ENCODE data around the gene SLC17A1.
"Not testable (repeated sequence)": the region's sequence is repeated elsewhere in the genome, so short reads cannot be mapped to it uniquely, and the experiment has no call there.

SLC17A1 gene

GRCh38 chr6:25755483-25755882 lies 76.4 kb downstream of the SLC17A1 start:
- no peak for DNase-seq

- no peak for DNase-seq
Observed at GRCh38 chr6:25754535-25754934, 77.3 kb downstream of the SLC17A1 start, which contains the start of gene SLC17A4. SLC17A4 (plus strand) TSS chr6:25754742; CDS start chr6:25761963, 7,221 bp downstream.

- no peak for DNase-seq
Observed at GRCh38 chr6:25753079-25753478, 78.8 kb downstream of the SLC17A1 start.

- DNase-seq, result no peak
Observed at GRCh38 chr6:25750906-25751305, 80.9 kb downstream of the SLC17A1 start.

GRCh38 chr6:25749837-25750236 lies 82.0 kb downstream of the SLC17A1 start:
- no peak for DNase-seq

- not testable (repeated sequence) for DNase-seq
Observed at GRCh38 chr6:25748601-25749517, 83.0 kb downstream of the SLC17A1 start.

- no peak for DNase-seq
Observed at GRCh38 chr6:25748049-25748448, 83.8 kb downstream of the SLC17A1 start.

- no peak for DNase-seq
Observed at GRCh38 chr6:25747477-25747876, 84.4 kb downstream of the SLC17A1 start.

- DNase-seq, result no peak
Observed at GRCh38 chr6:25746968-25747367, 84.9 kb downstream of the SLC17A1 start.

- no peak for DNase-seq
Observed at GRCh38 chr6:25745836-25746235, 86.0 kb downstream of the SLC17A1 start.

GRCh38 chr6:25743868-25744267 lies 88.0 kb downstream of the SLC17A1 start:
- DNase-seq, result no peak

- DNase-seq, result no peak
Observed at GRCh38 chr6:25735261-25735660, 96.6 kb downstream of the SLC17A1 start.

Data from activated CD4-positive, alpha-beta T cell treated with anti-CD3 and anti-CD28 coated beads for 1 hour (primary cell).